H1 (cell line): ENCODE results near the gene IL1RAPL1. TPM values are rescaled to one million over a fixed set of nuclear protein-coding genes. Genes with fewer than 3 reads are reported as not detected.

ENCODE experiments used
- CTCF ChIA-PET: fragments of 300-600 bp; sonication (Branson Sonifier 250); formaldehyde crosslinking; loops from one replicate; lab custom pipeline; 2021; ENCODE audit not compliant: partially characterized antibody; lab: Charles Lee
- POLR2A ChIA-PET: fragments of 300-600 bp; sonication (Branson Sonifier 250); formaldehyde crosslinking; loops from one replicate; lab custom pipeline; 2021; ENCODE audit warnings: inconsistent platforms; ENCODE audit not compliant: partially characterized antibody; lab: Charles Lee
- DNase-seq, 2 experiments: peaks; one replicate each; pipeline versions ENCODE4 v3.0.0 to v3.0.0-alpha.2; 2010 to 2022; ENCODE audit warnings: low spot score in 2 of 2, low read depth in 1 of 2, mixed read lengths in 1 of 2
- FAIRE-seq: peaks from 2 replicates; lab custom pipeline; 2011; peaks lifted over from hg19 to GRCh38; lab: Jason Lieb, UNC
- H2AFZ ChIP-seq: 2 replicates; pipeline ENCODE4 v1.8.1; 2012; ENCODE audit warnings: low read length, inconsistent platforms
- H2AK5ac ChIP-seq: 2 replicates; pipeline ENCODE4 v1.6.1; 2013; ENCODE audit warnings: low read depth, low read length
- H2BK120ac ChIP-seq: replicated peaks from 2 replicates; pipeline ENCODE3; 2013; ENCODE audit warnings: low read depth, low read length, inconsistent platforms
- H2BK12ac ChIP-seq: 2 replicates; pipeline ENCODE4 v1.6.1; 2013; ENCODE audit warnings: low read depth, low read length
- H2BK15ac ChIP-seq: 2 replicates; pipeline ENCODE4 v1.6.1; 2013; ENCODE audit warnings: low read length
- H2BK20ac ChIP-seq: 2 replicates; pipeline ENCODE4 v1.6.1; 2013; ENCODE audit warnings: low read length
- H2BK5ac ChIP-seq: 2 replicates; pipeline ENCODE4 v1.6.1; 2013; ENCODE audit warnings: low read depth, low read length
- H3K14ac ChIP-seq: 2 replicates; pipeline ENCODE4 v1.6.1; 2013; ENCODE audit warnings: inconsistent platforms; ENCODE audit not compliant: insufficient read length
- H3K18ac ChIP-seq: 2 replicates; pipeline ENCODE4 v1.6.1; 2013; ENCODE audit warnings: low read length; ENCODE audit errors: extremely low read depth
- H3K23ac ChIP-seq: 2 replicates; pipeline ENCODE4 v1.6.1; 2013; ENCODE audit warnings: inconsistent platforms; ENCODE audit not compliant: insufficient read length
- H3K23me2 ChIP-seq: 2 replicates; pipeline ENCODE4 v1.6.1; 2013; ENCODE audit warnings: low read depth, low read length
- H3K27ac ChIP-seq: 2 replicates; pipeline ENCODE4 v1.6.1; 2011; ENCODE audit warnings: low read depth, low read length, inconsistent platforms
- H3K27me3 ChIP-seq, 4 experiments: replicated peaks in 1 of 4; 1 replicate in 1 of 4; 2 replicates in 3 of 4; pipeline versions ENCODE4 v1.6.1 to v1.8.1; 2011 to 2013; ENCODE audit warnings: low read length in 3 of 4, mild to moderate bottlenecking in 3 of 4, inconsistent platforms in 2 of 4, mixed read lengths in 2 of 4, moderate library complexity in 1 of 4; ENCODE audit not compliant: control insufficient read depth in 3 of 4, insufficient read depth in 3 of 4; ENCODE audit errors: extremely low read depth in 1 of 4
- H3K36me3 ChIP-seq, 4 experiments: 2 replicates each; pipeline versions ENCODE4 v1.6.1 to v1.8.1; 2011 to 2013; ENCODE audit warnings: mild to moderate bottlenecking in 4 of 4, low read length in 3 of 4, moderate library complexity in 2 of 4, control low read depth in 1 of 4, inconsistent platforms in 1 of 4; ENCODE audit not compliant: insufficient read depth in 4 of 4, control insufficient read depth in 2 of 4
- H3K4ac ChIP-seq: replicated peaks from 2 replicates; pipeline ENCODE3; 2013; ENCODE audit warnings: low read length, low read depth, mixed read lengths, inconsistent platforms; ENCODE audit not compliant: insufficient read length
- H3K4me1 ChIP-seq, 4 experiments: replicated peaks in 1 of 4; 1 replicate in 1 of 4; 2 replicates in 3 of 4; pipeline versions ENCODE4 v1.6.1 to v1.8.1; 2011 to 2013; ENCODE audit warnings: low read length in 3 of 4, inconsistent platforms in 2 of 4, mixed read lengths in 1 of 4; ENCODE audit not compliant: insufficient read depth in 4 of 4, control insufficient read depth in 3 of 4
- H3K4me2 ChIP-seq, 2 experiments: 2 replicates each; pipeline versions ENCODE4 v1.6.1 to v1.8.1; 2011 to 2013; ENCODE audit warnings: low read depth in 2 of 2, low read length in 2 of 2, control low read depth in 1 of 2, inconsistent platforms in 1 of 2, mild to moderate bottlenecking in 1 of 2; ENCODE audit not compliant: insufficient read depth in 1 of 2
- H3K4me3 ChIP-seq, 4 experiments: fragments of 200-600, 300-600 bp in 1 of 4; sonication (generic), shearing (Covaris generic), sonication (Bioruptor Twin) in 1 of 4; 2 replicates each; pipeline versions ENCODE4 v1.5.1 to v1.8.1; 2011 to 2016; ENCODE audit warnings: low read length in 4 of 4, low read depth in 3 of 4, control low read depth in 2 of 4, inconsistent platforms in 2 of 4, mild to moderate bottlenecking in 2 of 4, mixed read lengths in 1 of 4, moderate library complexity in 1 of 4; ENCODE audit not compliant: insufficient read depth in 2 of 4; ENCODE audit errors: extremely low read depth in 1 of 4
- H3K56ac ChIP-seq: replicated peaks from 2 replicates; pipeline ENCODE3; 2013; ENCODE audit warnings: low read depth, mild to moderate bottlenecking, mixed read lengths, low read length, inconsistent platforms; ENCODE audit not compliant: insufficient read length
- H3K79me1 ChIP-seq: 2 replicates; pipeline ENCODE4 v1.6.1; 2013; ENCODE audit warnings: low read depth, low read length, control low read depth
- H3K79me2 ChIP-seq, 2 experiments: 2 replicates each; pipeline versions ENCODE4 v1.6.1 to v1.8.1; 2012 to 2013; ENCODE audit warnings: low read length in 2 of 2, mild to moderate bottlenecking in 2 of 2, inconsistent platforms in 1 of 2; ENCODE audit not compliant: insufficient read depth in 2 of 2, control insufficient read depth in 1 of 2
- H3K9ac ChIP-seq, 4 experiments: replicated peaks in 1 of 4; 1 replicate in 1 of 4; 2 replicates in 3 of 4; pipeline versions ENCODE4 v1.6.1 to v1.8.1; 2011 to 2013; ENCODE audit warnings: low read depth in 3 of 4, low read length in 3 of 4, control low read depth in 2 of 4, mild to moderate bottlenecking in 2 of 4, moderate library complexity in 2 of 4, inconsistent platforms in 1 of 4; ENCODE audit errors: extremely low read depth in 1 of 4
- H3K9me3 ChIP-seq, 2 experiments: 2 replicates each; pipeline versions ENCODE4 v1.6.1 to v1.8.1; 2012 to 2013; ENCODE audit warnings: mild to moderate bottlenecking in 2 of 2, moderate library complexity in 2 of 2, control low read depth in 1 of 2, inconsistent platforms in 1 of 2, low read depth in 1 of 2, low read length in 1 of 2, mixed read lengths in 1 of 2; ENCODE audit not compliant: insufficient read depth in 2 of 2
- H4K20me1 ChIP-seq, 2 experiments: replicated peaks in 1 of 2; 2 replicates each; pipeline versions ENCODE3 to v1.8.1; 2011 to 2013; ENCODE audit warnings: inconsistent platforms in 2 of 2, low read length in 2 of 2, mild to moderate bottlenecking in 1 of 2; ENCODE audit not compliant: insufficient read depth in 2 of 2, control insufficient read depth in 1 of 2
- H4K5ac ChIP-seq: 2 replicates; pipeline ENCODE4 v1.6.1; 2013; ENCODE audit warnings: low read length, low read depth, mixed read lengths, inconsistent platforms; ENCODE audit not compliant: insufficient read length
- H4K8ac ChIP-seq: 2 replicates; pipeline ENCODE4 v1.8.0; 2013; ENCODE audit warnings: mild to moderate bottlenecking, moderate library complexity, low read length, inconsistent platforms; ENCODE audit not compliant: insufficient read depth; ENCODE audit errors: extremely low read depth
- H4K91ac ChIP-seq: replicated peaks from 2 replicates; pipeline ENCODE3; 2013; ENCODE audit warnings: low read length, mixed read lengths, inconsistent platforms; ENCODE audit not compliant: insufficient read length
- EP300 ChIP-seq, 2 experiments: IDR thresholded peaks; 1 replicate in 1 of 2; 2 replicates in 1 of 2; pipeline ENCODE4 v1.6.1; 2011 to 2012; ENCODE audit warnings: low read depth in 2 of 2, low read length in 2 of 2, mild to moderate bottlenecking in 2 of 2, borderline replicate concordance in 1 of 2, inconsistent platforms in 1 of 2, moderate library complexity in 1 of 2
- HDAC2 ChIP-seq, 2 experiments: fragments of 300-600 bp in 1 of 2; sonication (generic) in 1 of 2; IDR thresholded peaks; 2 replicates each; pipeline ENCODE4 v1.6.1; 2011 to 2012; ENCODE audit warnings: low read depth in 2 of 2, low read length in 2 of 2, mild to moderate bottlenecking in 2 of 2, moderate library complexity in 2 of 2, borderline replicate concordance in 1 of 2, inconsistent platforms in 1 of 2
- HDAC6 ChIP-seq: IDR thresholded peaks from one replicate; pipeline ENCODE4 v1.7.1; 2012; ENCODE audit warnings: low read depth, mild to moderate bottlenecking, inconsistent platforms, low read length, moderate library complexity
- JUND ChIP-seq: IDR thresholded peaks from 2 replicates; pipeline ENCODE4 v1.6.1; 2011; ENCODE audit warnings: mild to moderate bottlenecking, improper control_type of control experiment, low read length
- PHF8 ChIP-seq: fragments of 200-600 bp; sonication (generic); conservative IDR thresholded peaks from 2 replicates; pipeline ENCODE4 v1.7.1; 2012; ENCODE audit warnings: low read depth, mild to moderate bottlenecking, inconsistent platforms, low read length, moderate library complexity
- POLR2AphosphoS5 ChIP-seq: IDR thresholded peaks from 2 replicates; pipeline ENCODE4 v1.6.1; 2011; ENCODE audit warnings: low read depth, low read length
- RBBP5 ChIP-seq: IDR thresholded peaks from 2 replicates; pipeline ENCODE4 v1.7.1; 2012; ENCODE audit warnings: low read depth, mild to moderate bottlenecking, inconsistent platforms, low read length, moderate library complexity, borderline replicate concordance
- RFX5 ChIP-seq: IDR thresholded peaks from 2 replicates; pipeline ENCODE4 v1.6.1; 2011; ENCODE audit warnings: low read depth, low read length, improper control_type of control experiment, borderline replicate concordance
- SAP30 ChIP-seq: fragments of 300-600 bp; sonication (generic); IDR thresholded peaks from 2 replicates; pipeline ENCODE4 v1.7.1; 2012; ENCODE audit warnings: low read length, moderate library complexity, mild to moderate bottlenecking, inconsistent platforms; ENCODE audit not compliant: insufficient read depth, insufficient replicate concordance
- SP4 ChIP-seq: IDR thresholded peaks from 2 replicates; pipeline ENCODE4 v1.6.1; 2012; ENCODE audit warnings: low read length, inconsistent platforms
- SRF ChIP-seq: IDR thresholded peaks from 2 replicates; pipeline ENCODE4 v1.6.1; 2011; ENCODE audit warnings: mild to moderate bottlenecking, low read depth, low read length, moderate library complexity
- TAF7 ChIP-seq: optimal IDR thresholded peaks from 2 replicates; pipeline ENCODE3; 2011; ENCODE audit warnings: low read depth, mild to moderate bottlenecking, inconsistent platforms, low read length, moderate library complexity, borderline replicate concordance
- YY1 ChIP-seq: IDR thresholded peaks from 2 replicates; pipeline ENCODE4 v1.6.1; 2011; ENCODE audit warnings: low read depth, mild to moderate bottlenecking, low read length
- WGBS, 2 experiments: shearing (Covaris generic) in 1 of 2; methylation state at CpG; one replicate each; pipeline versions ENCODE4 v1.1.6 to v1.1.7; 2013 to 2015; ENCODE audit warnings: low lambda C conversion rate in 2 of 2, mixed read lengths in 2 of 2, inconsistent platforms in 1 of 2, low coverage in 1 of 2, missing lambda C conversion rate in 1 of 2; ENCODE audit not compliant: insufficient replicate concordance in 2 of 2, insufficient coverage in 1 of 2, insufficient read length in 1 of 2; ENCODE audit errors: extremely low coverage in 1 of 2, missing lambda C conversion rate in 1 of 2; 5-methylcytosine and 5-hydroxymethylcytosine counted together
- polyA plus RNA-seq, 7 experiments: library from polyadenylated mRNA; depleted of rRNA in 3 of 7; stranded (reverse) in 5 of 7; unstranded in 2 of 7; fragments of >200 nt in 5 of 7; fragments of 200-250 nt in 2 of 7; gene quantifications; 1 replicate in 5 of 7; 2 replicates in 1 of 7; 4 replicates in 1 of 7; pipeline versions ENCODE4 v1.2.1 to v1.2.3, GENCODE V29; 2011 to 2013; ENCODE audit warnings: missing spikeins in 2 of 7, mixed read lengths in 2 of 7
- total RNA-seq: library from RNA; stranded (reverse); fragmentation: NEBNext Ultra II Directional; extraction: Animal tissue kit (Norgen Biotek cat#: 25700); gene quantifications from 2 replicates; pipeline ENCODE4 v1.2.1, GENCODE V29; 2021

Gene IL1RAPL1
- total and polyA plus RNA-seq, 2 of the 8 experiments (the other 6 are each of a cell fraction or from before 2014, with no cell fraction given) = 0.11 to 0.35 TPM

DNA sequence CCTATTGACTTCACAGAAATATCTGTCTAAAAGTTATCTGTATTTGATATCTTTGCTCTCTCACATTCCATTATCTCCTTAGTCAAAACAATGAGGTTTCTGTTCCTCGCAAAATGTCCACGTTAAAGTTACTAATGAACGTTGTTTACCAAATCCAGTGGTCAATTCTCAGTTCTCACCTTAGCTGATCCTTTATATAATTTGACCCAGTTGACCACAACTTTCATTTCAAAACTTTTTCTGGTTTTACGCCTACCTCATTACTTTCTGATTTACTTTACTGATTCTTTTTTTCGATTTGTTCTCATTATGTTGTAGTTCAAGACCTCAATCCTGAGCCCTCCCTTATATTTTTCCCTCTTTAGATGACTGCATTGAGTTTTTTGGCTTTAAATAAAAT lies 186.6 kb downstream of the IL1RAPL1 start:
- H3K4me1 ChIP-seq = no peaks in the 10 kb centered on the region
- H3K4ac ChIP-seq = no peak overlapping the region
- H4K5ac ChIP-seq = no peak overlapping the region
- H3K27me3 ChIP-seq = no peaks in the 10 kb centered on the region
- no peak overlapping the region for H3K4me2 ChIP-seq
- H2AFZ ChIP-seq = no peak overlapping the region
- H3K79me2 ChIP-seq = no peaks in the 10 kb centered on the region
- no peak overlapping the region for H4K8ac ChIP-seq
- H2BK15ac ChIP-seq = no peak overlapping the region
- no peak overlapping the region for H3K27ac ChIP-seq
- no peaks in the 10 kb centered on the region for H3K79me1 ChIP-seq
- no peak overlapping the region for H3K56ac ChIP-seq
- H2BK120ac ChIP-seq = no peak overlapping the region
- no peaks in the 10 kb centered on the region for H4K20me1 ChIP-seq
- ChIA-PET POLR2A (no interaction called here), CTCF (no interaction called here)
- no peaks in the 10 kb centered on the region for H3K9me3 ChIP-seq
- no peak overlapping the region for H2BK20ac ChIP-seq
- H3K9ac ChIP-seq = no peak overlapping the region
- TF ChIP-seq EP300 (IDR thresholded peaks at IDR 0.05; ENCODE audit: borderline replicate concordance in 1 of 2, low read depth in 2 of 2, low read length in 2 of 2) (no peak), SRF (no peak), RFX5 (no peak), TAF7 (no peak), HDAC2 (IDR thresholded peaks at IDR 0.05; ENCODE audit: borderline replicate concordance in 1 of 2, low read depth in 2 of 2, low read length in 2 of 2) (no peak), RBBP5 (no peak), PHF8 (no peak), POLR2AphosphoS5 (no peak), HDAC6 (no peak), SP4 (no peak), YY1 (no peak), SAP30 (no peak), JUND (no peak)
- H3K18ac ChIP-seq = no peak overlapping the region
- no peak overlapping the region for H2BK5ac ChIP-seq
- H3K14ac ChIP-seq = no peak overlapping the region
- no peak overlapping the region for H3K23ac ChIP-seq
- no peaks in the 10 kb centered on the region for H3K36me3 ChIP-seq
- WGBS, 2 experiments = 96% methylated on average over 5 of the region's 5 CpGs; no CpG with 5 or more reads in 1 of the 2 experiments
- no peaks in the 10 kb centered on the region for H3K23me2 ChIP-seq
- H4K91ac ChIP-seq = no peak overlapping the region
- H2BK12ac ChIP-seq = no peak overlapping the region
- FAIRE-seq (no peak), DNase-seq (no peak)
- H2AK5ac ChIP-seq = no peak overlapping the region
- no peak overlapping the region for H3K4me3 ChIP-seq
